HG02571 (cell line): Measurements from ENCODE around the gene IQCM.

Experiments used
- ATAC-seq: cut with Tn5 transposase; IDR thresholded peaks from one replicate; pipeline ENCODE4 v1.9.1; 2021; ENCODE audit warnings: mild to moderate bottlenecking, moderate library complexity; ENCODE audit not compliant: unreplicated experiment

IQCM gene

DNA sequence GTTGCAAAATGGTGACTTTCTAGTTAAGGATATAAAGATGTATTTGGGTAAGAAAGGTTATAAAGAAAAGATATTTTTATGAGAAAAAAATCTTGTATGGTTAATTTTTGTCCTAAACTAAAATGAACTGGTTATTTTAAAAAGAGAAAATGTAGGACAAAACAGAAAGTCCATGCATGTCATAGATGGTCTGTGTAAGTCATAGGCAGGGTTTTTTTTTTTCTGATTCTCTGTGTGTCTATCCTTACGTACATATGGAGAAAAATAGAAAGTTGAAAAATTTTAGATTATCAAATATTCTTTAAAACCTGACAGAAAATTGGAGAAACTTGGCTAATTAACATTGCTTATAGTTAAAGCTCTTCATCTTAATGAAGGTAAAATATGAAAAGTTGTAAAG lies 493.4 kb downstream of the IQCM start:
- no peak for ATAC-seq

GRCh38 chr4:149321438-149321837 lies 494.2 kb downstream of the IQCM start:
- ATAC-seq = no peak

GRCh38 chr4:149311076-149311475 lies 504.6 kb downstream of the IQCM start:
- ATAC-seq = no peak

- no peak for ATAC-seq
Observed at GRCh38 chr4:149306537-149306936, 509.1 kb downstream of the IQCM start.
